Trophoblast cell (in vitro differentiated cells and primary cell): ENCODE data around the gene TTLL11.

Experiments
- DNase-seq, 2 donors: peaks; one replicate each; pipeline ENCODE4 v3.0.0-alpha.2; 2016
- H2AFZ ChIP-seq: 2 replicates; pipeline ENCODE4 v1.6.1; 2013; ENCODE audit warnings: low read length, moderate library complexity, mild to moderate bottlenecking; ENCODE audit not compliant: insufficient read depth, poor library complexity
- H2AK5ac ChIP-seq: 2 replicates; pipeline ENCODE4 v1.6.1; 2013; ENCODE audit warnings: mild to moderate bottlenecking, low read length
- H2BK120ac ChIP-seq: 2 replicates; pipeline ENCODE4 v1.6.1; 2013; ENCODE audit warnings: low read length, mild to moderate bottlenecking, moderate library complexity; ENCODE audit not compliant: insufficient read depth, poor library complexity
- H2BK12ac ChIP-seq: 2 replicates; pipeline ENCODE4 v1.6.1; 2013; ENCODE audit warnings: mild to moderate bottlenecking, low read length, moderate library complexity
- H2BK5ac ChIP-seq: 2 replicates; pipeline ENCODE4 v1.6.1; 2013; ENCODE audit warnings: low read length, low read depth, moderate library complexity, mild to moderate bottlenecking; ENCODE audit not compliant: poor library complexity
- H3K14ac ChIP-seq: 2 replicates; pipeline ENCODE4 v1.6.1; 2013; ENCODE audit warnings: mild to moderate bottlenecking, low read length
- H3K18ac ChIP-seq: 2 replicates; pipeline ENCODE4 v1.6.1; 2013; ENCODE audit warnings: mild to moderate bottlenecking, low read length
- H3K23ac ChIP-seq: 2 replicates; pipeline ENCODE4 v1.6.1; 2013; ENCODE audit warnings: low read length
- H3K27ac ChIP-seq: 2 replicates; pipeline ENCODE4 v1.5.1; 2013; ENCODE audit warnings: low read depth, mild to moderate bottlenecking, inconsistent platforms, low read length, moderate library complexity
- H3K27me3 ChIP-seq: 2 replicates; pipeline ENCODE4 v1.6.1; 2013; ENCODE audit warnings: inconsistent platforms, mild to moderate bottlenecking, low read length, moderate library complexity; ENCODE audit not compliant: insufficient read depth
- H3K36me3 ChIP-seq, 2 experiments: 1 replicate in 1 of 2; 2 replicates in 1 of 2; pipeline ENCODE4 v1.6.1; 2013; ENCODE audit warnings: low read length in 2 of 2, mild to moderate bottlenecking in 2 of 2, moderate library complexity in 1 of 2; ENCODE audit not compliant: insufficient read depth in 2 of 2, control insufficient read depth in 1 of 2
- H3K4ac ChIP-seq: 2 replicates; pipeline ENCODE4 v1.6.1; 2013; ENCODE audit warnings: low read depth, mild to moderate bottlenecking, low read length, moderate library complexity
- H3K4me1 ChIP-seq, 2 experiments: 1 replicate in 1 of 2; 2 replicates in 1 of 2; pipeline ENCODE4 v1.6.1; 2013; ENCODE audit warnings: low read length in 2 of 2, mild to moderate bottlenecking in 2 of 2, moderate library complexity in 1 of 2; ENCODE audit not compliant: insufficient read depth in 2 of 2, control insufficient read depth in 1 of 2
- H3K4me2 ChIP-seq: 2 replicates; pipeline ENCODE4 v1.6.1; 2013; ENCODE audit warnings: inconsistent platforms, mild to moderate bottlenecking, low read length, moderate library complexity
- H3K4me3 ChIP-seq: 2 replicates; pipeline ENCODE4 v1.5.1; 2013; ENCODE audit warnings: mild to moderate bottlenecking, low read depth, low read length, inconsistent platforms
- H3K79me1 ChIP-seq: one replicate; pipeline ENCODE4 v1.6.1; 2013; ENCODE audit warnings: low read length
- H3K79me2 ChIP-seq: 2 replicates; pipeline ENCODE4 v1.6.1; 2013; ENCODE audit warnings: low read length, mild to moderate bottlenecking; ENCODE audit not compliant: control insufficient read depth, insufficient read depth, poor library complexity
- H3K9ac ChIP-seq: 2 replicates; pipeline ENCODE4 v1.6.1; 2013; ENCODE audit warnings: mild to moderate bottlenecking, low read length
- H3K9me3 ChIP-seq: 2 replicates; pipeline ENCODE4 v1.6.1; 2013; ENCODE audit warnings: low read depth, mild to moderate bottlenecking, control low read depth, inconsistent platforms, low read length; ENCODE audit not compliant: insufficient read depth
- H4K12ac ChIP-seq: 2 replicates; pipeline ENCODE4 v1.6.1; 2013; ENCODE audit warnings: low read depth, mild to moderate bottlenecking, low read length, moderate library complexity
- H4K8ac ChIP-seq: 2 replicates; pipeline ENCODE4 v1.6.1; 2013; ENCODE audit warnings: low read depth, mild to moderate bottlenecking, low read length, moderate library complexity
- H4K91ac ChIP-seq: one replicate; pipeline ENCODE4 v1.6.1; 2013; ENCODE audit warnings: low read depth, mild to moderate bottlenecking, low read length, moderate library complexity
- WGBS: extraction: QIAGEN DNeasy Blood & Tissue Kit; methylation state at CpG from one replicate; pipeline ENCODE4 v1.1.7; 2013; ENCODE audit warnings: missing lambda C conversion rate; ENCODE audit not compliant: insufficient read length, insufficient coverage; ENCODE audit errors: extremely low coverage; 5-methylcytosine and 5-hydroxymethylcytosine counted together

Gene TTLL11

GRCh38 chr9:122060481-122060880 lies 32.6 kb downstream of the TTLL11 start:
- no peaks in the 10 kb centered on the region for H3K4me1 ChIP-seq
- no peaks in the 10 kb centered on the region for H3K9me3 ChIP-seq
- no peaks in the 10 kb centered on the region for H3K79me1 ChIP-seq
- H3K18ac ChIP-seq: no peak overlapping the region
- H2AK5ac ChIP-seq: no peak overlapping the region
- H4K12ac ChIP-seq: no peak overlapping the region
- H3K27me3 ChIP-seq: no peaks in the 10 kb centered on the region
- H3K36me3 ChIP-seq: no peaks in the 10 kb centered on the region
- no peak overlapping the region for H2BK12ac ChIP-seq
- no peak overlapping the region for H2BK120ac ChIP-seq
- H4K8ac ChIP-seq: no peak overlapping the region
- no peak overlapping the region for H3K4me3 ChIP-seq
- WGBS: no CpG with 5 or more reads among the region's 4 CpGs
- no peak overlapping the region for H3K27ac ChIP-seq
- no peak overlapping the region for H3K4ac ChIP-seq
- H4K91ac ChIP-seq: no peak overlapping the region
- H2BK5ac ChIP-seq: no peak overlapping the region
- H2AFZ ChIP-seq: no peak overlapping the region
- H3K23ac ChIP-seq: no peak overlapping the region
- no peak for DNase-seq
- no peaks in the 10 kb centered on the region for H3K79me2 ChIP-seq
- H3K4me2 ChIP-seq: no peak overlapping the region
- H3K9ac ChIP-seq: no peak overlapping the region
- H3K14ac ChIP-seq: no peak overlapping the region

DNA sequence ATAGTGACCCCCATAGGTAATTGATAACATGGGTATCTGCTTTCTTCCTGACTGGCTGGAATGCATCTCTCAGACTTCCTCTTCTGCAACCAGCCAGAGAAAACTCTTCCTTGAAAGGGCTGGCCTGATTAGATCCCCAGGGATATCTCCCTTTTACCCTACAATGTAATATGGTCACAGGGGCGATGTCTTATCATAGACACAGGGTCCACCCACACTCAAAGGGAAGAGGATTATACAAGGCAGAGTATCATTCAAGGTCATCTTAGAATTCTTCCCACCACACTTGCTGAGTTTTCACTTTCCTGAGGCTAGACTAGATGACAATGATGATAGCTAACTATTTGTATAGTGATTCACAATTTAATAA lies 33.2 kb downstream of the TTLL11 start:
- H3K14ac ChIP-seq: no peak overlapping the region
- no peak overlapping the region for H3K4me3 ChIP-seq
- no peak overlapping the region for H2AFZ ChIP-seq
- no peak overlapping the region for H2BK12ac ChIP-seq
- no peaks in the 10 kb centered on the region for H3K79me2 ChIP-seq
- no peaks in the 10 kb centered on the region for H3K79me1 ChIP-seq
- H4K8ac ChIP-seq: no peak overlapping the region
- H3K4ac ChIP-seq: no peak overlapping the region
- H2AK5ac ChIP-seq: no peak overlapping the region
- DNase-seq: no peak
- H3K9me3 ChIP-seq: no peaks in the 10 kb centered on the region
- no peak overlapping the region for H4K12ac ChIP-seq
- H3K27me3 ChIP-seq: no peaks in the 10 kb centered on the region
- no peaks in the 10 kb centered on the region for H3K36me3 ChIP-seq
- H3K27ac ChIP-seq: no peak overlapping the region
- no peak overlapping the region for H2BK5ac ChIP-seq
- H2BK120ac ChIP-seq: no peak overlapping the region
- H3K23ac ChIP-seq: no peak overlapping the region
- no CpG with 5 or more reads among the region's 1 CpG for WGBS
- H3K4me2 ChIP-seq: no peak overlapping the region
- H3K4me1 ChIP-seq: no peaks in the 10 kb centered on the region
- no peak overlapping the region for H3K9ac ChIP-seq
- no peak overlapping the region for H3K18ac ChIP-seq
- H4K91ac ChIP-seq: no peak overlapping the region

- H3K18ac ChIP-seq: no peak overlapping the region
- no peak overlapping the region for H3K14ac ChIP-seq
- H2BK5ac ChIP-seq: no peak overlapping the region
- no peak overlapping the region for H3K23ac ChIP-seq
- no peak overlapping the region for H3K9ac ChIP-seq
- H4K8ac ChIP-seq: no peak overlapping the region
- H2BK120ac ChIP-seq: no peak overlapping the region
- H3K27ac ChIP-seq: no peak overlapping the region
- H3K79me2 ChIP-seq: no peaks in the 10 kb centered on the region
- no peaks in the 10 kb centered on the region for H3K4me1 ChIP-seq
- H3K36me3 ChIP-seq: no peaks in the 10 kb centered on the region
- H3K27me3 ChIP-seq: no peaks in the 10 kb centered on the region
- no peak overlapping the region for H2AK5ac ChIP-seq
- WGBS: no CpG with 5 or more reads among the region's 9 CpGs
- no peak for DNase-seq
- H3K4me3 ChIP-seq: no peak overlapping the region
- H3K9me3 ChIP-seq: no peaks in the 10 kb centered on the region
- H4K12ac ChIP-seq: no peak overlapping the region
- H3K4me2 ChIP-seq: no peak overlapping the region
- no peak overlapping the region for H2AFZ ChIP-seq
- no peak overlapping the region for H4K91ac ChIP-seq
- no peak overlapping the region for H2BK12ac ChIP-seq
- no peak overlapping the region for H3K4ac ChIP-seq
- H3K79me1 ChIP-seq: no peaks in the 10 kb centered on the region
These were observed 33.7 kb downstream of the TTLL11 start for GRCh38 chr9:122059214-122059954.

DNA sequence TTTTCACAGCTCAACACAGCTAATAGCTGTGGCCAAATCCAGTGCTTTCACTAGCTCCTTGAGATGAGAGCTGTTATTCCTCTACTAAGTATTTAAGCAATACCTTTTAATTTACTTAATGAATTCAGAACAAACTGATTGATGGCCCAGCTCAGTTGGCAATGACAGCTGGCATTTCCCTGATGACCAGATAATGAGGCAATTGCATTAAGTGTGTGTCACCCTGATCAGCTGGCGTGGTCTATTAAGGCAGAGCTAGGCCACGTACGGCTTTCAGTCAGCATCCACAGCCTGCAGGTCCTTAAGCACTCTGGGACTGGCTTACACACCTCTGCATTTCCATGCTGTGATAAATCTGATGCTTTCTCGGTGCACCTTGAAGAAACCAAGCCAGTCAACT lies 34.4 kb downstream of the TTLL11 start:
- no peak overlapping the region for H3K4me3 ChIP-seq
- H2BK120ac ChIP-seq: no peak overlapping the region
- no peaks in the 10 kb centered on the region for H3K36me3 ChIP-seq
- no peak overlapping the region for H4K12ac ChIP-seq
- H2AFZ ChIP-seq: no peak overlapping the region
- H4K8ac ChIP-seq: no peak overlapping the region
- no peak overlapping the region for H3K4ac ChIP-seq
- no peaks in the 10 kb centered on the region for H3K27me3 ChIP-seq
- H3K9ac ChIP-seq: no peak overlapping the region
- DNase-seq: no peak
- no peak overlapping the region for H3K4me2 ChIP-seq
- H3K14ac ChIP-seq: no peak overlapping the region
- H4K91ac ChIP-seq: no peak overlapping the region
- no peak overlapping the region for H2AK5ac ChIP-seq
- H3K18ac ChIP-seq: no peak overlapping the region
- no peak overlapping the region for H3K27ac ChIP-seq
- H2BK5ac ChIP-seq: no peak overlapping the region
- H2BK12ac ChIP-seq: no peak overlapping the region
- no peak overlapping the region for H3K23ac ChIP-seq
- no peaks in the 10 kb centered on the region for H3K4me1 ChIP-seq
- WGBS: no CpG with 5 or more reads among the region's 4 CpGs
- H3K79me2 ChIP-seq: no peaks in the 10 kb centered on the region
- H3K9me3 ChIP-seq: no peaks in the 10 kb centered on the region
- no peaks in the 10 kb centered on the region for H3K79me1 ChIP-seq
